Neural cell (in vitro differentiated cells): Measurements from ENCODE around the gene KBTBD13. TPM values are rescaled to one million over a fixed set of nuclear protein-coding genes. Genes with fewer than 3 reads are reported as not detected.

ENCODE experiments used
- H2AFZ ChIP-seq: fragments of 200-600, 300-800 bp; sonication (generic), shearing (Covaris generic); 2 replicates; pipeline ENCODE4 v1.6.0; 2014; ENCODE audit warnings: low read depth, mild to moderate bottlenecking, antibody characterized with exemption, low read length, moderate library complexity
- H3F3A ChIP-seq: fragments of 200-600 bp; shearing (Covaris generic); 2 replicates; pipeline ENCODE4 v1.6.1; 2016; ENCODE audit warnings: mild to moderate bottlenecking, moderate library complexity, mixed read lengths, antibody characterized with exemption, low read length; ENCODE audit not compliant: insufficient read depth, poor library complexity, severe bottlenecking
- H3K27ac ChIP-seq: fragments of 200-600, 300-800 bp; sonication (generic), shearing (Covaris generic); 2 replicates; pipeline ENCODE4 v1.5.1; 2014; ENCODE audit warnings: mild to moderate bottlenecking, low read length, moderate library complexity
- H3K27me3 ChIP-seq: fragments of 300-800, 200-600 bp; sonication (generic), shearing (Covaris generic); 2 replicates; pipeline ENCODE4 v1.6.0; 2014; ENCODE audit warnings: mild to moderate bottlenecking, low read depth, low read length, moderate library complexity; ENCODE audit not compliant: insufficient read depth
- H3K36me3 ChIP-seq: fragments of 300-800, 200-600 bp; sonication (generic), shearing (Covaris generic); 2 replicates; pipeline ENCODE4 v1.5.1; 2014; ENCODE audit warnings: mild to moderate bottlenecking, antibody characterized with exemption, low read length, moderate library complexity; ENCODE audit not compliant: insufficient read depth
- H3K4me2 ChIP-seq: fragments of 300-800, 200-600 bp; sonication (generic), shearing (Covaris generic); 2 replicates; pipeline ENCODE4 v1.6.0; 2014; ENCODE audit warnings: mild to moderate bottlenecking, low read length
- H3K4me3 ChIP-seq: fragments of 300-800, 200-600 bp; sonication (generic), shearing (Covaris generic); 2 replicates; pipeline ENCODE4 v1.5.1; 2014; ENCODE audit warnings: mild to moderate bottlenecking, low read length, moderate library complexity
- H3K79me2 ChIP-seq: fragments of 200-600 bp; shearing (Covaris generic); replicated peaks from 2 replicates; pipeline ENCODE4 v1.6.0; 2014; ENCODE audit warnings: mild to moderate bottlenecking, low read length, moderate library complexity; ENCODE audit not compliant: insufficient read depth
- H3K9ac ChIP-seq: fragments of 300-800, 200-600 bp; sonication (generic), shearing (Covaris generic); 2 replicates; pipeline ENCODE4 v1.6.1; 2016; ENCODE audit warnings: mild to moderate bottlenecking, low read length, mixed read lengths
- H3K9me2 ChIP-seq: fragments of 200-600 bp; shearing (Covaris generic); 2 replicates; pipeline ENCODE4 v1.6.1; 2016; ENCODE audit warnings: mild to moderate bottlenecking, low read length, mixed read lengths; ENCODE audit not compliant: insufficient read depth
- H3K9me3 ChIP-seq: fragments of 200-600, 300-800 bp; sonication (generic), shearing (Covaris generic); 2 replicates; pipeline ENCODE4 v1.6.1; 2016; ENCODE audit warnings: mild to moderate bottlenecking, mixed run types, low read length, moderate library complexity, mixed read lengths
- H4K20me1 ChIP-seq: fragments of 200-600 bp; shearing (Covaris generic); 2 replicates; pipeline ENCODE4 v1.6.1; 2016; ENCODE audit warnings: mild to moderate bottlenecking, mixed run types; ENCODE audit not compliant: insufficient read depth
- CTCF ChIP-seq: fragments of 450-650 bp; IDR thresholded peaks from 2 replicates; pipeline ENCODE4 v1.5.1; 2014; ENCODE audit warnings: antibody characterized with exemption, mild to moderate bottlenecking, moderate library complexity; ENCODE audit not compliant: poor library complexity, severe bottlenecking
- EP300 ChIP-seq: fragments of 450-650 bp; conservative IDR thresholded peaks from 2 replicates; pipeline ENCODE4 v1.6.1; 2014; ENCODE audit warnings: antibody characterized with exemption, mild to moderate bottlenecking, moderate library complexity; ENCODE audit not compliant: poor library complexity, severe bottlenecking
- EZH2 ChIP-seq: fragments of 200-600, 300-800 bp; shearing (Covaris generic), sonication (generic); IDR thresholded peaks from 2 replicates; pipeline ENCODE4 v1.6.1; 2014; ENCODE audit warnings: antibody characterized with exemption, low read length, borderline replicate concordance, mild to moderate bottlenecking; ENCODE audit not compliant: insufficient read depth, poor library complexity, severe bottlenecking
- MXI1 ChIP-seq: fragments of 450-650 bp; conservative IDR thresholded peaks from 2 replicates; pipeline ENCODE4 v1.6.1; 2014; ENCODE audit warnings: antibody characterized with exemption, mild to moderate bottlenecking; ENCODE audit not compliant: poor library complexity, severe bottlenecking
- POLR2AphosphoS5 ChIP-seq: IDR thresholded peaks from 2 replicates; pipeline ENCODE4 v1.6.1; 2012
- RAD21 ChIP-seq: fragments of 450-650 bp; conservative IDR thresholded peaks from 2 replicates; pipeline ENCODE4 v1.6.1; 2014; ENCODE audit warnings: antibody characterized with exemption, mild to moderate bottlenecking, moderate library complexity
- REST ChIP-seq: IDR thresholded peaks from 2 replicates; pipeline ENCODE4 v1.6.1; 2012; ENCODE audit warnings: borderline replicate concordance
- SMC3 ChIP-seq: fragments of 450-650 bp; conservative IDR thresholded peaks from 2 replicates; pipeline ENCODE4 v1.6.1; 2014; ENCODE audit warnings: antibody characterized with exemption, mild to moderate bottlenecking, moderate library complexity; ENCODE audit not compliant: poor library complexity
- TAF1 ChIP-seq: IDR thresholded peaks from 2 replicates; pipeline ENCODE4 v1.6.1; 2012; ENCODE audit warnings: low read depth
- polyA plus RNA-seq: library from polyadenylated mRNA; depleted of rRNA; stranded (reverse); fragments of >200 nt; gene quantifications from 2 replicates; pipeline ENCODE4 v1.2.3, GENCODE V29; 2014

KBTBD13 gene
- polyA plus RNA-seq, 1 donor from 2014 or later = not detected

DNA sequence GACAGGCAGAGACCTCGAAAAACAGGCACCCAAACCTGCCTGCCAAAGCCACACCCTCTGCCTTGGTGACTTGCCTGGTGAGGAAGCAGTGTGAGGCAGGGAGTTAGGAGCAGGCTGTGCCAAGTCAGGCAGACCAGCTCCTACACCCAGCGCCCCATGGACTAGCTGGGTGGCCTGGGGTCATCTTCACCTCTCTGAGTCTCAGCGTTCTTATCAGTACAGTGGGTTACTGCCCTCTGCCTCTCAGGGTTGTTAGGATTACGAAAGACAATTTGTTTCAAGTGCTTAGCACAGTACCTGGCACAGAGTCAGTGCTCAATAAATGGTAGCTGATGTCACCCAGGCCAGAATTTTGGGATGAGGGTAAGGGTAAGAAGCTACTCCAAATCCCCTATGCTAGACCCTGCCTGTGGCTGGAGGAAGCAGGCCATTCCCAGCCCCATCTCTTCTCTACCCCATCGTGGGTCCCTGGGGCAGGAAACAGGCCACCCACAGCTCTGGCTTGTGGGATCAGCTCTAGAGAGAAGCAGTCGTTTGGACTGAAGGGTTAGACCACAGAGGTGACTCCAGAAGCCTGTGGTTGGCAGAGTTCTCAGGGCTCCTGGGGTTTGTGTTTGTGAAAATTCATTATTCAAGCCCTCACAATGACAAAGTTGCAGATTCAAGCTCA is 21.2 kb upstream of the KBTBD13 start:
- H3K9ac ChIP-seq = no peak overlapping the region
- no peaks in the 10 kb centered on the region for H3K27me3 ChIP-seq
- H3K79me2 ChIP-seq = no peaks in the 10 kb centered on the region
- H2AFZ ChIP-seq = no peak overlapping the region
- TF ChIP-seq MXI1 = no peak
- TF ChIP-seq POLR2AphosphoS5 = no peak
- TF ChIP-seq EZH2 = no peak
- no peak for TF ChIP-seq REST
- TF ChIP-seq TAF1 = no peak
- TF ChIP-seq EP300 = no peak
- H3K4me3 ChIP-seq = no peak overlapping the region
- no peaks in the 10 kb centered on the region for H3F3A ChIP-seq
- H4K20me1 ChIP-seq = no peaks in the 10 kb centered on the region
- no peaks in the 10 kb centered on the region for H3K36me3 ChIP-seq
- H3K27ac ChIP-seq = no peak overlapping the region
- no peaks in the 10 kb centered on the region for H3K9me3 ChIP-seq
- no peak overlapping the region for H3K4me2 ChIP-seq
- no peaks in the 10 kb centered on the region for H3K9me2 ChIP-seq

- Histone ChIP-seq H3K36me3 (no peaks in the 10 kb centered on the region), H2AFZ (no peak overlapping the region), H3K9ac (no peak overlapping the region), H3K27ac (no peak overlapping the region), H3K4me2 (no peak overlapping the region), H3K27me3 (no peaks in the 10 kb centered on the region), H3K9me2 (no peaks in the 10 kb centered on the region), H3K9me3 (no peaks in the 10 kb centered on the region), H3K79me2 (no peaks in the 10 kb centered on the region), H4K20me1 (no peaks in the 10 kb centered on the region), H3F3A (no peaks in the 10 kb centered on the region), H3K4me3 (no peak overlapping the region)
- no peak for TF ChIP-seq TAF1
- TF ChIP-seq RAD21 = no peak
- no peak for TF ChIP-seq CTCF
- no peak for TF ChIP-seq REST
- TF ChIP-seq EP300 = no peak
- TF ChIP-seq SMC3 = no peak
- no peak for TF ChIP-seq MXI1
- TF ChIP-seq EZH2 = no peak
These were observed 20.4 kb upstream of the KBTBD13 start for GRCh38 chr15:65056106-65056505.
